KBM-7 (cell line): ENCODE measurements around the gene UTP25.

ENCODE experiments used
- DNase-seq: peaks from one replicate; pipeline ENCODE4 v3.0.0-alpha.2; 2015
- in situ Hi-C: fragments of 300-500 bp; cut with MboI; formaldehyde crosslinking; loops from 2 replicates; pipeline ENCODE4 v1.14.3; 2020; ENCODE audit warnings: low sequenced_read_pairs, low pct_unique_long_range_greater_than_20kb, mixed read lengths

UTP25 gene

DNA sequence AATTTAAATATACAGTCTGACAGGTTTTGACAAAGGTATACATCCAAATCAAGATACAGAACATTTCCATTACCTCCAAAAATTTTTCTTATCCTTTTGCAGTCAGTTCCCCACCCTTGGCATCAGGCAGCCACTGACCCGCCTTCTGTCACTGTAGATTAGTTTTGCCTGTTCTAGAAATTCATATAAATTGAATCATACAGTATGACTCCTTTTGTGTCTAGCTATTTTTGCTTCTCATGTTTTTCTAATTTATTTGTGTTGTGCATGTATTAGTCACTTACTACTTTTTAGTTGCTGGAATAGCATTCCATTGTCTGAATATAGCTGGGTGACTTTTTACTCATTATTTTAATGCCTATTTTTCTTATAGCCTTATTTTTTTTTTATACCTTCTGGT lies 3.8 kb downstream of the UTP25 start:
- in situ Hi-C loops: no loop called here
- no peak for DNase-seq

DNA sequence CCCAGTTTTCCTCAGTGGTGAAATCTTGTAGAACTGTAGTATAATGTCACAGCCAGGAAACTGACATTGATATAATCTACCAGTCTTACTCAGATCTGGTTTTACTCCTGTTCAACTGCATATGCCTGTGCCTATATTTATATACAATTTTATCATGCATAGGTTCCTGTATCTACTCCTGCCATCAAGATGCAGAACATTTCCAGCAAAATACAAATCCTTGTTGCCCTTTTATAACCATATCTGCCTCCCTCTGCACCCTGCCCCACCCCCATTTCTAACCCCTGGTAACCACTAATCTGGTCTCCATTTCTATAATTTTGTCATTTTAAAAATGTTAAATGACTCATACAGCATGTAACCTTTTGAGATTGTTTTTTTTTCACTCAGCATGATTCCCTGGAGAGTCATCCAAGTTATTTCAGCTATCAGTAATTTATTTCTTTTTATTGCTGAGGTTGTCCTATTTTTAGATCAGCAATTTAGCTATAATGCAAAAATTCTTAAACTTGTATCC lies 8.1 kb downstream of the UTP25 start:
- no peak for DNase-seq
- in situ Hi-C loops: no loop called here

GRCh38 chr1:209837671-209838070 lies 9.9 kb downstream of the UTP25 start:
- in situ Hi-C loops: no loop called here
- no peak for DNase-seq

GRCh38 chr1:209838537-209838936 lies 10.8 kb downstream of the UTP25 start:
- no peak for DNase-seq
- in situ Hi-C loops: no loop called here

GRCh38 chr1:209839875-209840546 lies 12.2 kb downstream of the UTP25 start:
- in situ Hi-C loops: no loop called here
- no peak for DNase-seq

DNA sequence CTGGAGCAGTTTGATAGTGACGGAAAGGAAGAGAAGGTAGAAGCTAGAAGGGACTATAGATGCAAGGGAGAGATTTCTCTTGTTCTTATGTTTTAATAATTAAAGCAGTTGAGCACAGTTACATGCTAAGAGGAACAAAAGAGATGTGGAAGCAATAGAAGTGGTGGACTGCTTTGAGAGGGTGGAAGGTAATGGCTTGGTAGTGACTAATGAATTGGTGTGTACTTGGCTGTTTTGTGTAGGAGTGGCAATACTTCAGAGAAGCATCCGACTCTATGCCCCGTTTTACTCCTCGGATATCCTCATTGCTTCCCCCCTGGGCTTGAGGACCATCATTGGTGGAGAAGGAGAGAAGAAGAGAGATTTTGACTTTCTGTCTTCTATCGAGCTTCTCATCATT lies 12.8 kb downstream of the UTP25 start:
- DNase-seq: no peak
- in situ Hi-C loops: no loop called here

DNA sequence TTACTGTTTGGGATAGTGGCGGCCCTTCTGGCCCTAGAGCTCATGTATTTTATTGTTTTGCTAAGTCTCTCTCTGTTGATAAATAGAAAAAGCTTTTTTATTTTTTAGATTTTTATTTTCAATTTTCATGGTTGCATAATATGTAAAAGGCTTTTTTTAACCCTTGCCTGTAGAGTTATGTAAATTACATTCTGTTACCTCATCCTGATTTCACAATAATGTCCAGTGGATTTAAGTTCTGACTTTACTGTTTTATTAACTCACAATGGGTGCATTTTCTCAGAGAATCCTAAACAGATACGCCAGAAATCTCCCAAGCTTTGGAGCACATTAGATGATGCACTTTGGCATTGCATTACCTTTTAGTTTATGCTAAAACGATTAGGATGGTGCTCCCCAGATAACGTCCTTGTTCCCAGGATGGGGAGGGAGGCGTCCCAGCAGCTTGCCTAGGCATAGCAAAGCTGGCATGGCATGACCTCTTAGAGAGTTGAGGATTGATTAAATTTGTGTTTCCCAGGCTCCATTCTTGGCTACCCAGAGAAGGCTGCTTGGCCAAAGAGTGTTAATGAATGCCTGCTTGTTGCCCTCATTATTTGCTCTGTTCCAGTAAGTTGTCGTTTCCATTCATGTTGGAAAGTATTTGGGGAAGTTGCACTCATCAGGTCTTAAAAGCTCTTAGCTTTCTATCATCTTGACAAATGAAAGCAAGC lies 17.1 kb downstream of the UTP25 start:
- in situ Hi-C loops: no loop called here
- no peak for DNase-seq

DNA sequence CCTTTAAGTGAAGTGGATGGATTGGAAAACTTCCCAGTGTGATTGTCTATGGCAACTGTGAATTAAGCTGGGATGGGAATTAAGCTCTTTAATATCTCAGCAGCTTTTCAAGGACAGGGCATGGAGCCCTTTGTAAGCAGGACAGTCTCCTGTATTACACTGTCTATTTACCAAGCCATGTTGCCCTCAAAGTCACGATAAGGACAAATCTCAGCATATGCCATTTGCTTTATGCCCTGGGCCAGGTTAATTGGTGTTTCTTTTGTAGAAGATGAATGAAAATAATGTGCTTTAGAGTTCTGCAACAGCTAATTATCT lies 17.6 kb downstream of the UTP25 start:
- in situ Hi-C loops: no loop called here
- no peak for DNase-seq

DNA sequence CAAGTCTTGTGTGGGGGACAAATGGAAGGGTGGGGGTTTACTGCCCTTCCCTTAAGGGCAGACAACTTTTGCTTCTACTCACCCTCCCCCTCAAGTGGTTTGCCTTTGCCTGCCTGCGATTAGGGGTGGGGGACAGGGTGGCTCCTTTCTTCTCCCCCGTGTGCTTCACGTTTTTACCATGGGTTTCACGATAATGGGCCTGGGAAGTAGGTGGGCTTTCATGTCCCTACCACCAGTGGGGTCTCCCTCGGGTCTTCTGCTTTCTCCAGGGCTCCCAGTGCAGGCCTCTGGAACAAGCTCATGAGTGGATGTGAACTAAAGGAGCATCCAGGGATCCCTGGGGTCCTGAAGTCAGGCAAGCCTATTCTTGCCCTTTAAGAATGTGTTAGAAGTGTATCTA lies 21.6 kb downstream of the UTP25 start:
- in situ Hi-C loops: no loop called here
- DNase-seq: no peak

DNA sequence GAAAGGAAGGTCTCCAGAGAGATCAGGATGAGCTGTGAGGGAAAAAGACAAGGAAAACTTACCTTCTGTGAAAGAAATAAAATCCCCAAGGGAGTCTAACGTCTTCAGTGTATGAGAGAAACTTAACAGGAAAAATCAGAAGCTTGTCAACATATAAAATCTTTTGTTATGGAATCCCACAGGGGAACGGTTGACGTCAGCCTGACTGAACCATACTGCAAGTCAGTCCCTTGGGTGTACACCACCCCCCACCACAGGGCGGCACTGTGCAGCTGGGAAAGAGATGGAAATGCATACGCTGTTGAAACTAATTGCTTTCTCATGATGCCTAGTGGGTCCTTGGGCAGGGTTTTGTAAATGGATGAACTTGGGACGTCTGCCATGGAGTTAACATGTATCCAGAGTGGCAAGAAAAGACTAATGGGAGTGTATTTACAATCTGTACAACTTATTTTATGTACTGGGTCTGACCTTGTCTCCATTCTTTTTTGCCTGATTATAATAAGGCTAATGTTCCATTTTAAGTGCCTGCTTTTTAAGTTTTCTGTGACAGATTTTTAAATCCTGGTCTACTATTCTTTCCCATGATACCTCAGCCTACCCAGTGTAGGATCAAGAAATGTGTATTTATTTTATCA lies 22.7 kb downstream of the UTP25 start:
- in situ Hi-C loops: loop anchor here (25.0 kb wide), 1 partner anchor 137 kb away; no protein-coding TSS in a partner anchor
- DNase-seq: peak; percentile 37

GRCh38 chr1:209853676-209854075 lies 25.9 kb downstream of the UTP25 start:
- DNase-seq: no peak
- in situ Hi-C loops: loop anchor here (25.0 kb wide), 1 partner anchor 134 kb away; no protein-coding TSS in a partner anchor

DNA sequence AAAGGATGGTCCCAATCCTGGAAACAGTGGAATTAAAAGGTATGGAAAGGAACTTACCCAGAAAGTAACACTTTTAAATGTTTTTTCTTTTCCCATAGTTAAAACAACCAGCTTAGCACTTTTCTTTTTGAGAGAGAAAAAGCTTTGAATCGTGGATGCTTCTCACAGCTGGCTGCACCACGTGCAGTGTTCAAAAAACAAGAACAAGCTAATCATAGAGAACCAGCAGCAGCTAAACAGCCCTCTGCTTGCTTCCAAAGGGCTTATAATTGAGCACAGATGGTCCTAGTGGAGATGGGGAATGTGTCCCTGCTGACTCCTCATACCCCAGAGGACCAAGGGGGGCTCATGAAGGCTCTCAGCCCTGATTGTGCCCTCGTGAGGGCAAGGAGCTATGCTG lies 26.4 kb downstream of the UTP25 start:
- in situ Hi-C loops: loop anchor here (25.0 kb wide), 1 partner anchor 133 kb away; no protein-coding TSS in a partner anchor
- no peak for DNase-seq

DNA sequence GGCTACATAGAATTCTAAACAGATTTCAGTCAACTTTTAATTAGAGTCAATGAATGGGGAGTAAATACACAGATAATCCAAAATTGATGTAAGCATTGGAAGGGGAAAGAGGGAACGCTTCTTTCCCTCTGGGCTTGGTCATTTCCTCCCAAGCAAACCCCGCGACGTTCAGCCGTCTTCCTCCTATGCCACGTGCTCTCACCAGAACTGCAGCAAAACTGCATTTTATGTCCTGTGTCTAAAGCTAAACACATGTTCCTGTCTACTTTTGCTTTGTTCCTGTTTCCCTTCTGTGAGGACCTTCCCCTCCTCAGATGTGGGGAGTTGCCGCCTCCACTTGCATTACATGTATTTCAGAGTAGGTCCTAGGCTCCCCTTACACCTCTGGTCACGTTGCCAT lies 27.2 kb downstream of the UTP25 start:
- in situ Hi-C loops: loop anchor here (25.0 kb wide), 1 partner anchor 132 kb away; no protein-coding TSS in a partner anchor
- no peak for DNase-seq

- in situ Hi-C loops: loop anchor here (25.0 kb wide), 1 partner anchor 132 kb away; no protein-coding TSS in a partner anchor
- DNase-seq: no peak
Measured at GRCh38 chr1:209855623-209856022, 27.9 kb downstream of the UTP25 start.

GRCh38 chr1:209858561-209859103 lies 30.9 kb downstream of the UTP25 start:
- DNase-seq: no peak
- in situ Hi-C loops: loop anchor here (25.0 kb wide), 1 partner anchor 129 kb away; no protein-coding TSS in a partner anchor

- DNase-seq: peak; percentile 68
- in situ Hi-C loops: loop anchor here (25.0 kb wide), 1 partner anchor 127 kb away; no protein-coding TSS in a partner anchor
Measured at GRCh38 chr1:209860293-209860881, 32.6 kb downstream of the UTP25 start.

- in situ Hi-C loops: loop anchor here (25.0 kb wide), 1 partner anchor 126 kb away; no protein-coding TSS in a partner anchor
- no peak for DNase-seq
Measured at GRCh38 chr1:209861242-209861641, 33.5 kb downstream of the UTP25 start.

- no peak for DNase-seq
- in situ Hi-C loops: loop anchor here (25.0 kb wide), 1 partner anchor 125 kb away; no protein-coding TSS in a partner anchor
Measured at GRCh38 chr1:209862391-209863356, 34.9 kb downstream of the UTP25 start.
